Tibial nerve (tissue), 4 donors: ENCODE results near the gene SMIM20. TPM values are rescaled to one million over a fixed set of nuclear protein-coding genes. Genes with fewer than 3 reads are reported as not detected.

Experiments
- DNase-seq, 2 donors: peaks; one replicate each; pipeline ENCODE4 v3.0.0-alpha.2; 2019; ENCODE audit warnings: low spot score in 2 of 2
- H3K27ac ChIP-seq, 4 donors: fragments of 200-600 bp; sonication (generic) in 3 of 4; one replicate each; pipeline ENCODE4 v1.5.1; 2017 to 2019; ENCODE audit warnings: mild to moderate bottlenecking in 1 of 4
- H3K27me3 ChIP-seq, 2 donors: fragments of 200-600 bp; sonication (generic) in 1 of 2; one replicate each; pipeline versions ENCODE4 v1.5.1 to v1.6.0; 2017 to 2019
- H3K36me3 ChIP-seq, 3 donors: fragments of 200-600 bp; sonication (generic); one replicate each; pipeline ENCODE4 v1.5.1; 2018 to 2019
- H3K4me1 ChIP-seq, 4 donors: fragments of 200-600 bp; sonication (generic) in 3 of 4; one replicate each; pipeline ENCODE4 v1.5.1; 2017 to 2019
- H3K4me3 ChIP-seq, 4 donors: fragments of 200-600 bp; sonication (generic) in 3 of 4; one replicate each; pipeline ENCODE4 v1.5.1; 2017 to 2019; ENCODE audit warnings: mild to moderate bottlenecking in 1 of 4, moderate library complexity in 1 of 4
- H3K9me3 ChIP-seq, 4 donors: fragments of 200-600 bp; sonication (generic) in 3 of 4; one replicate each; pipeline ENCODE4 v1.5.1; 2017 to 2019
- EP300 ChIP-seq, 2 donors: sonication (generic); formaldehyde crosslinking; IDR thresholded peaks; one replicate each; pipeline ENCODE4 v1.6.1; 2017; ENCODE audit warnings: antibody characterized with exemption in 2 of 2, mild to moderate bottlenecking in 1 of 2
- POLR2A ChIP-seq, 2 donors: fragments of 450-650 bp; IDR thresholded peaks; one replicate each; pipeline ENCODE4 v1.6.1; 2017; ENCODE audit warnings: antibody characterized with exemption in 2 of 2, mild to moderate bottlenecking in 2 of 2, moderate library complexity in 2 of 2
- WGBS, 2 donors: methylation state at CpG; one replicate each; pipeline ENCODE4 v1.1.5; 2018; 5-methylcytosine and 5-hydroxymethylcytosine counted together
- total RNA-seq, 4 donors: library from RNA; depleted of rRNA; stranded (reverse); fragments of >200 nt; gene quantifications; one replicate each; pipeline ENCODE4 v1.1.0, GENCODE V29; 2016
- TF ChIP-seq, protein P1 (sequence below), 5 experiments: fragments of 200-600 bp in 3 of 5; fragments of 450-650 bp in 2 of 5; sonication (generic) in 3 of 5; IDR thresholded peaks; one replicate each; pipeline ENCODE4 v1.5.1; 2016 to 2019; ENCODE audit warnings: antibody characterized with exemption in 5 of 5, mild to moderate bottlenecking in 3 of 5, moderate library complexity in 2 of 5

Gene SMIM20
- total RNA-seq, 4 donors from 2014 or later: 14.7 to 31.0 (median 20.9) TPM

DNA sequence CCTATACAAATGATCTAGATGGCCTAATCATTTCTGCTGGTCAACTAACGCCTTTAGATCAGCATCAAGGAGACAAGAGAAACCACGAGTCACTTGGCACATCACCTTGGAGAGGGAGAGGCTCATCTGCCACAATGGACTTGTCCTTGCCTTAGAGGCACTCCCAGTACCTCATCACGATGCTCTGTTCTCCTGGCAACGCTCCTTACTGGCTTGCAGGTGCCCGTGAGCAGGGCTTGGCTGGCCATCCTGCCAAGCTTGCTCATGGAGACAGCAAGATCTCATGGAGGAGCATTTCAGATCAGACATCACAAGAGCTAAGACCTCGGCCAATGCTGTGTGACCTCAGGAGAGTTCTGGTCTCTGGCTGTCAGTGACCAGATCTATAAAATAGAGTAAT, 2.7 kb upstream of the SMIM20 start:
- no peaks in the 10 kb centered on the region for H3K27me3 ChIP-seq
- H3K27ac ChIP-seq: no peak overlapping the region
- no peak for DNase-seq
- TF ChIP-seq, protein P1, sequence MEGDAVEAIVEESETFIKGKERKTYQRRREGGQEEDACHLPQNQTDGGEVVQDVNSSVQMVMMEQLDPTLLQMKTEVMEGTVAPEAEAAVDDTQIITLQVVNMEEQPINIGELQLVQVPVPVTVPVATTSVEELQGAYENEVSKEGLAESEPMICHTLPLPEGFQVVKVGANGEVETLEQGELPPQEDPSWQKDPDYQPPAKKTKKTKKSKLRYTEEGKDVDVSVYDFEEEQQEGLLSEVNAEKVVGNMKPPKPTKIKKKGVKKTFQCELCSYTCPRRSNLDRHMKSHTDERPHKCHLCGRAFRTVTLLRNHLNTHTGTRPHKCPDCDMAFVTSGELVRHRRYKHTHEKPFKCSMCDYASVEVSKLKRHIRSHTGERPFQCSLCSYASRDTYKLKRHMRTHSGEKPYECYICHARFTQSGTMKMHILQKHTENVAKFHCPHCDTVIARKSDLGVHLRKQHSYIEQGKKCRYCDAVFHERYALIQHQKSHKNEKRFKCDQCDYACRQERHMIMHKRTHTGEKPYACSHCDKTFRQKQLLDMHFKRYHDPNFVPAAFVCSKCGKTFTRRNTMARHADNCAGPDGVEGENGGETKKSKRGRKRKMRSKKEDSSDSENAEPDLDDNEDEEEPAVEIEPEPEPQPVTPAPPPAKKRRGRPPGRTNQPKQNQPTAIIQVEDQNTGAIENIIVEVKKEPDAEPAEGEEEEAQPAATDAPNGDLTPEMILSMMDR (IDR thresholded peaks at IDR 0.05): no peak
- TF ChIP-seq POLR2A (IDR thresholded peaks at IDR 0.05) (no peak), EP300 (IDR thresholded peaks at IDR 0.05) (no peak)
- no peaks in the 10 kb centered on the region for H3K36me3 ChIP-seq
- H3K9me3 ChIP-seq: no peaks in the 10 kb centered on the region
- 69 to 86% methylated on average over 6 of the region's 6 CpGs for WGBS, 2 donors
- peaks cover 0 to 27% (median 0%) of the 10 kb centered on the region in 4 donors for H3K4me1 ChIP-seq
- no peak overlapping the region for H3K4me3 ChIP-seq

GRCh38 chr4:25913056-25913850, 767 bp upstream of the SMIM20 start:
- Histone ChIP-seq H3K9me3 (no peaks in the 10 kb centered on the region), H3K27me3 (no peaks in the 10 kb centered on the region), H3K36me3 (no peaks in the 10 kb centered on the region), H3K27ac (peak overlapping the region; percentile 31 to 93 (median 86)), H3K4me1 (peaks cover 0 to 27% (median 0%) of the 10 kb centered on the region in 4 donors), H3K4me3 (peak overlapping the region; percentile 48 to 82 (median 78))
- DNase-seq: peak in 1 of 2 donors; percentile 25
- no peak for TF ChIP-seq POLR2A (IDR thresholded peaks at IDR 0.05)
- TF ChIP-seq, protein P1 (IDR thresholded peaks at IDR 0.05): no peak
- TF ChIP-seq EP300 (IDR thresholded peaks at IDR 0.05): no peak
- WGBS, 2 donors: 6 to 10% methylated on average over 26 of the region's 26 CpGs

- Histone ChIP-seq H3K27me3 (no peaks in the 10 kb centered on the region), H3K27ac (peak overlapping the region; percentile 81 to 93 (median 90)), H3K9me3 (no peaks in the 10 kb centered on the region), H3K36me3 (no peaks in the 10 kb centered on the region), H3K4me3 (peak overlapping the region; percentile 48 to 82 (median 78)), H3K4me1 (peaks cover 0 to 27% (median 0%) of the 10 kb centered on the region in 4 donors)
- TF ChIP-seq EP300 (IDR thresholded peaks at IDR 0.05) (no peak), POLR2A (IDR thresholded peaks at IDR 0.05) (no peak)
- TF ChIP-seq, protein P1 (IDR thresholded peaks at IDR 0.05): no peak
- WGBS, 2 donors: 52 to 53% methylated on average over 8 of the region's 8 CpGs
- no peak for DNase-seq
Observed at GRCh38 chr4:25914670-25915352, 791 bp downstream of the SMIM20 start.

GRCh38 chr4:25915353-25915705, 1.3 kb downstream of the SMIM20 start:
- no peaks in the 10 kb centered on the region for H3K9me3 ChIP-seq
- 50 to 64% methylated on average over 12 of the region's 12 CpGs for WGBS, 2 donors
- peak overlapping the region in 3 of 4 donors; percentile 88 to 93 (median 93) for H3K27ac ChIP-seq
- H3K36me3 ChIP-seq: no peaks in the 10 kb centered on the region
- no peaks in the 10 kb centered on the region for H3K27me3 ChIP-seq
- DNase-seq: peak in 1 of 2 donors; percentile 63
- peak overlapping the region in 2 of 4 donors; percentile 76 to 80 for H3K4me3 ChIP-seq
- H3K4me1 ChIP-seq: peaks cover 0 to 27% (median 0%) of the 10 kb centered on the region in 4 donors
- TF ChIP-seq POLR2A (IDR thresholded peaks at IDR 0.05) (no peak), EP300 (IDR thresholded peaks at IDR 0.05) (peak in 1 of 2 donors; percentile 39)

- H3K4me3 ChIP-seq: no peak overlapping the region
- no peak for TF ChIP-seq POLR2A (IDR thresholded peaks at IDR 0.05)
- no peak for TF ChIP-seq EP300 (IDR thresholded peaks at IDR 0.05)
- TF ChIP-seq, protein P1 (IDR thresholded peaks at IDR 0.05): no peak
- DNase-seq: no peak
- H3K27me3 ChIP-seq: no peaks in the 10 kb centered on the region
- no peaks in the 10 kb centered on the region for H3K9me3 ChIP-seq
- 82 to 100% methylated on average over 1 of the region's 1 CpG for WGBS, 2 donors
- H3K36me3 ChIP-seq: no peaks in the 10 kb centered on the region
- no peak overlapping the region for H3K27ac ChIP-seq
- H3K4me1 ChIP-seq: peaks cover 0 to 27% (median 0%) of the 10 kb centered on the region in 4 donors
Observed at GRCh38 chr4:25916870-25917269, 2.9 kb downstream of the SMIM20 start.
